ENCODE measurements around the gene CDH15. TPM values are rescaled to one million over a fixed set of nuclear protein-coding genes. Genes with fewer than 3 reads are reported as not detected.
A peak's percentile ranks its signal among the peaks of the same experiment; 100 is the strongest.

Gene CDH15
- total and polyA plus RNA-seq, 2 of the 13 experiments (the other 11 are each of a cell fraction or from before 2014, with no cell fraction given), result 0.74 to 2.2 TPM

DNA sequence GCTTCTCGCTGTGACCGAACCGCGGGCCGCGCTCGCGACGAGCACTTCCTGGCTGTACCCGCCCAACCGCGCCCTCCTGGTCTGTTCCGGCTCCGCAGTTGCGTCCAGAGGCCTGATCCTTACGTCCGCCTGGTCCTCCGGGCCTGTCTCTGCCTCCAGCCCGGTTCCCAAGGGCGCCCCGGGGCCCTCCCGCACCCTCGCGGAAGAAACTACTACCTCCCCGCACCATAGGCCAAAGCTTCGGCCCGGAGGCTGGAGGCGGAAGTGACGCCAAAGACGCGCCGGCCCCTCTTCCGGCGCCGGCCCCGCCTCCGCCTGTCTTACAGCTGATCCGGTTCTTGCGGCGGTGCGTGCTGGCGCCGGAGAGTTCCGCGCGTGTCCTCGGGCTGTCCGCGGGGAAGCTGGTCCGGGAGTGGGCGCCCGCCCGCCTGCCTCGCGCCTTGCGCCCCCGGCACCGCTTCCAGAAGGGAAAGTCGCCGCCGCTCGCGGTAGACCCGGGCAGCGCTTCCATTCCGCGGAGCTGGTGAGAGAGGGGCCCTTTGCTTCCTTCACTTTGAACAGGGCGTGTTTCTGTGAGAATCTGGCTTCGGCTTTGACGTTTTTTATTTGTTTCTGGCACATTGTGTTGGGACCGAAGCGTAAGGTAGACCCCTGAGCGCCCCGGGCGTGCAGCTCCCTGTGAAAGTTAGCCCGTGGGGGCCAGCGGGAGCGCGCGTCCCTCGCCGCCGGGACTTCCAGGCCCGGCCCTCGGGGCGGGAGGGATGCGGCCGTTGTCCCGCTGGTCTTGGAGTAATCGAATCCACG lies 46.0 kb downstream of the CDH15 start, which contains the start of gene ZNF778 (continued):
- TF ChIP-seq REL (CRISPR knock-in tag; conservative IDR thresholded peaks at IDR 0.05) (peak; percentile 17; the same call in 1 of the 2 replicates), PITX1 (CRISPR knock-in tag; IDR thresholded peaks at IDR 0.05) (peak; percentile 44; the same call in 1 of the 2 replicates), ZNF770 (CRISPR knock-in tag; IDR thresholded peaks at IDR 0.05) (no peak), MIER3 (CRISPR knock-in tag; IDR thresholded peaks at IDR 0.05; ENCODE audit: borderline replicate concordance) (no peak), IRF2 (CRISPR knock-in tag; IDR thresholded peaks at IDR 0.05) (peak; percentile 71), ZBTB49 (CRISPR knock-in tag; IDR thresholded peaks at IDR 0.05; ENCODE audit: borderline replicate concordance) (peak; percentile 43; the same call in 1 of the 2 replicates), YEATS4 (CRISPR knock-in tag; IDR thresholded peaks at IDR 0.05; ENCODE audit: borderline replicate concordance) (peak; percentile 96), ZFAT (CRISPR knock-in tag; conservative IDR thresholded peaks at IDR 0.05) (no peak), HHEX (CRISPR knock-in tag; IDR thresholded peaks at IDR 0.05) (no peak), ZNF33A (CRISPR knock-in tag; IDR thresholded peaks at IDR 0.05; ENCODE audit: borderline replicate concordance) (peak; percentile 37; the same call in 1 of the 2 replicates), REXO4 (CRISPR knock-in tag; IDR thresholded peaks at IDR 0.05; ENCODE audit: borderline replicate concordance) (0 out of 2 replicates have a peak, but pooled peaks have one; percentile 20), MED1 (CRISPR knock-in tag; IDR thresholded peaks at IDR 0.05) (peak; percentile 57), SIX1 (CRISPR knock-in tag; IDR thresholded peaks at IDR 0.05; ENCODE audit: borderline replicate concordance) (0 out of 2 replicates have a peak, but pooled peaks have one; percentile 20), ZNF337 (CRISPR knock-in tag; IDR thresholded peaks at IDR 0.05; ENCODE audit: borderline replicate concordance, low read depth) (peak; percentile 75; the same call in 1 of the 2 replicates), ZNF772 (CRISPR knock-in tag; IDR thresholded peaks at IDR 0.05) (peak; percentile 90), ZNF547 (CRISPR knock-in tag; IDR thresholded peaks at IDR 0.05) (peak; percentile 99), GFI1 (CRISPR knock-in tag; IDR thresholded peaks at IDR 0.05; ENCODE audit: borderline replicate concordance) (peak; percentile 62)
- TF ChIP-seq, protein P1, sequence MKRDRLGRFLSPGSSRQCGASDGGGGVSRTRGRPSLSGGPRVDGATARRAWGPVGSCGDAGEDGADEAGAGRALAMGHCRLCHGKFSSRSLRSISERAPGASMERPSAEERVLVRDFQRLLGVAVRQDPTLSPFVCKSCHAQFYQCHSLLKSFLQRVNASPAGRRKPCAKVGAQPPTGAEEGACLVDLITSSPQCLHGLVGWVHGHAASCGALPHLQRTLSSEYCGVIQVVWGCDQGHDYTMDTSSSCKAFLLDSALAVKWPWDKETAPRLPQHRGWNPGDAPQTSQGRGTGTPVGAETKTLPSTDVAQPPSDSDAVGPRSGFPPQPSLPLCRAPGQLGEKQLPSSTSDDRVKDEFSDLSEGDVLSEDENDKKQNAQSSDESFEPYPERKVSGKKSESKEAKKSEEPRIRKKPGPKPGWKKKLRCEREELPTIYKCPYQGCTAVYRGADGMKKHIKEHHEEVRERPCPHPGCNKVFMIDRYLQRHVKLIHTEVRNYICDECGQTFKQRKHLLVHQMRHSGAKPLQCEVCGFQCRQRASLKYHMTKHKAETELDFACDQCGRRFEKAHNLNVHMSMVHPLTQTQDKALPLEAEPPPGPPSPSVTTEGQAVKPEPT (CRISPR knock-in tag; IDR thresholded peaks at IDR 0.05; ENCODE audit: low read depth), result peak; percentile 74; the same call in 1 of the 2 replicates
- TF ChIP-seq, protein P2, sequence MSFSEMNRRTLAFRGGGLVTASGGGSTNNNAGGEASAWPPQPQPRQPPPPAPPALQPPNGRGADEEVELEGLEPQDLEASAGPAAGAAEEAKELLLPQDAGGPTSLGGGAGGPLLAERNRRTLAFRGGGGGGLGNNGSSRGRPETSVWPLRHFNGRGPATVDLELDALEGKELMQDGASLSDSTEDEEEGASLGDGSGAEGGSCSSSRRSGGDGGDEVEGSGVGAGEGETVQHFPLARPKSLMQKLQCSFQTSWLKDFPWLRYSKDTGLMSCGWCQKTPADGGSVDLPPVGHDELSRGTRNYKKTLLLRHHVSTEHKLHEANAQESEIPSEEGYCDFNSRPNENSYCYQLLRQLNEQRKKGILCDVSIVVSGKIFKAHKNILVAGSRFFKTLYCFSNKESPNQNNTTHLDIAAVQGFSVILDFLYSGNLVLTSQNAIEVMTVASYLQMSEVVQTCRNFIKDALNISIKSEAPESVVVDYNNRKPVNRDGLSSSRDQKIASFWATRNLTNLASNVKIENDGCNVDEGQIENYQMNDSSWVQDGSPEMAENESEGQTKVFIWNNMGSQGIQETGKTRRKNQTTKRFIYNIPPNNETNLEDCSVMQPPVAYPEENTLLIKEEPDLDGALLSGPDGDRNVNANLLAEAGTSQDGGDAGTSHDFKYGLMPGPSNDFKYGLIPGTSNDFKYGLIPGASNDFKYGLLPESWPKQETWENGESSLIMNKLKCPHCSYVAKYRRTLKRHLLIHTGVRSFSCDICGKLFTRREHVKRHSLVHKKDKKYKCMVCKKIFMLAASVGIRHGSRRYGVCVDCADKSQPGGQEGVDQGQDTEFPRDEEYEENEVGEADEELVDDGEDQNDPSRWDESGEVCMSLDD (CRISPR knock-in tag; IDR thresholded peaks at IDR 0.05; ENCODE audit: borderline replicate concordance), result no peak
